H1 (cell line): Measurements from ENCODE around the gene HLA-F. TPM values are rescaled to one million over a fixed set of nuclear protein-coding genes. Genes with fewer than 3 reads are reported as not detected.

Source experiments
- CTCF ChIA-PET: fragments of 300-600 bp; sonication (Branson Sonifier 250); formaldehyde crosslinking; loops from one replicate; lab custom pipeline; 2021; ENCODE audit not compliant: partially characterized antibody; lab: Charles Lee
- POLR2A ChIA-PET: fragments of 300-600 bp; sonication (Branson Sonifier 250); formaldehyde crosslinking; loops from one replicate; lab custom pipeline; 2021; ENCODE audit warnings: inconsistent platforms; ENCODE audit not compliant: partially characterized antibody; lab: Charles Lee
- DNase-seq, 2 experiments: peaks; one replicate each; pipeline versions ENCODE4 v3.0.0 to v3.0.0-alpha.2; 2010 to 2022; ENCODE audit warnings: low spot score in 2 of 2, low read depth in 1 of 2, mixed read lengths in 1 of 2
- FAIRE-seq: peaks from 2 replicates; lab custom pipeline; 2011; peaks lifted over from hg19 to GRCh38; lab: Jason Lieb, UNC
- H2AFZ ChIP-seq: 2 replicates; pipeline ENCODE4 v1.8.1; 2012; ENCODE audit warnings: low read length, inconsistent platforms
- H2AK5ac ChIP-seq: 2 replicates; pipeline ENCODE4 v1.6.1; 2013; ENCODE audit warnings: low read depth, low read length
- H2BK120ac ChIP-seq: replicated peaks from 2 replicates; pipeline ENCODE3; 2013; ENCODE audit warnings: low read depth, low read length, inconsistent platforms
- H2BK12ac ChIP-seq: 2 replicates; pipeline ENCODE4 v1.6.1; 2013; ENCODE audit warnings: low read depth, low read length
- H2BK15ac ChIP-seq: 2 replicates; pipeline ENCODE4 v1.6.1; 2013; ENCODE audit warnings: low read length
- H2BK20ac ChIP-seq: 2 replicates; pipeline ENCODE4 v1.6.1; 2013; ENCODE audit warnings: low read length
- H2BK5ac ChIP-seq: 2 replicates; pipeline ENCODE4 v1.6.1; 2013; ENCODE audit warnings: low read depth, low read length
- H3K14ac ChIP-seq: 2 replicates; pipeline ENCODE4 v1.6.1; 2013; ENCODE audit warnings: inconsistent platforms; ENCODE audit not compliant: insufficient read length
- H3K18ac ChIP-seq: 2 replicates; pipeline ENCODE4 v1.6.1; 2013; ENCODE audit warnings: low read length; ENCODE audit errors: extremely low read depth
- H3K23ac ChIP-seq: 2 replicates; pipeline ENCODE4 v1.6.1; 2013; ENCODE audit warnings: inconsistent platforms; ENCODE audit not compliant: insufficient read length
- H3K23me2 ChIP-seq: 2 replicates; pipeline ENCODE4 v1.6.1; 2013; ENCODE audit warnings: low read depth, low read length
- H3K27ac ChIP-seq: 2 replicates; pipeline ENCODE4 v1.6.1; 2011; ENCODE audit warnings: low read depth, low read length, inconsistent platforms
- H3K27me3 ChIP-seq, 4 experiments: replicated peaks in 1 of 4; 1 replicate in 1 of 4; 2 replicates in 3 of 4; pipeline versions ENCODE4 v1.6.1 to v1.8.1; 2011 to 2013; ENCODE audit warnings: low read length in 3 of 4, mild to moderate bottlenecking in 3 of 4, inconsistent platforms in 2 of 4, mixed read lengths in 2 of 4, moderate library complexity in 1 of 4; ENCODE audit not compliant: control insufficient read depth in 3 of 4, insufficient read depth in 3 of 4; ENCODE audit errors: extremely low read depth in 1 of 4
- H3K36me3 ChIP-seq, 4 experiments: 2 replicates each; pipeline versions ENCODE4 v1.6.1 to v1.8.1; 2011 to 2013; ENCODE audit warnings: mild to moderate bottlenecking in 4 of 4, low read length in 3 of 4, moderate library complexity in 2 of 4, control low read depth in 1 of 4, inconsistent platforms in 1 of 4; ENCODE audit not compliant: insufficient read depth in 4 of 4, control insufficient read depth in 2 of 4
- H3K4ac ChIP-seq: replicated peaks from 2 replicates; pipeline ENCODE3; 2013; ENCODE audit warnings: low read length, low read depth, mixed read lengths, inconsistent platforms; ENCODE audit not compliant: insufficient read length
- H3K4me1 ChIP-seq, 4 experiments: replicated peaks in 1 of 4; 1 replicate in 1 of 4; 2 replicates in 3 of 4; pipeline versions ENCODE4 v1.6.1 to v1.8.1; 2011 to 2013; ENCODE audit warnings: low read length in 3 of 4, inconsistent platforms in 2 of 4, mixed read lengths in 1 of 4; ENCODE audit not compliant: insufficient read depth in 4 of 4, control insufficient read depth in 3 of 4
- H3K4me2 ChIP-seq, 2 experiments: 2 replicates each; pipeline versions ENCODE4 v1.6.1 to v1.8.1; 2011 to 2013; ENCODE audit warnings: low read depth in 2 of 2, low read length in 2 of 2, control low read depth in 1 of 2, inconsistent platforms in 1 of 2, mild to moderate bottlenecking in 1 of 2; ENCODE audit not compliant: insufficient read depth in 1 of 2
- H3K4me3 ChIP-seq, 4 experiments: fragments of 200-600, 300-600 bp in 1 of 4; sonication (generic), shearing (Covaris generic), sonication (Bioruptor Twin) in 1 of 4; 2 replicates each; pipeline versions ENCODE4 v1.5.1 to v1.8.1; 2011 to 2016; ENCODE audit warnings: low read length in 4 of 4, low read depth in 3 of 4, control low read depth in 2 of 4, inconsistent platforms in 2 of 4, mild to moderate bottlenecking in 2 of 4, mixed read lengths in 1 of 4, moderate library complexity in 1 of 4; ENCODE audit not compliant: insufficient read depth in 2 of 4; ENCODE audit errors: extremely low read depth in 1 of 4
- H3K56ac ChIP-seq: replicated peaks from 2 replicates; pipeline ENCODE3; 2013; ENCODE audit warnings: low read depth, mild to moderate bottlenecking, mixed read lengths, low read length, inconsistent platforms; ENCODE audit not compliant: insufficient read length
- H3K79me1 ChIP-seq: 2 replicates; pipeline ENCODE4 v1.6.1; 2013; ENCODE audit warnings: low read depth, low read length, control low read depth
- H3K79me2 ChIP-seq, 2 experiments: 2 replicates each; pipeline versions ENCODE4 v1.6.1 to v1.8.1; 2012 to 2013; ENCODE audit warnings: low read length in 2 of 2, mild to moderate bottlenecking in 2 of 2, inconsistent platforms in 1 of 2; ENCODE audit not compliant: insufficient read depth in 2 of 2, control insufficient read depth in 1 of 2
- H3K9ac ChIP-seq, 4 experiments: replicated peaks in 1 of 4; 1 replicate in 1 of 4; 2 replicates in 3 of 4; pipeline versions ENCODE4 v1.6.1 to v1.8.1; 2011 to 2013; ENCODE audit warnings: low read depth in 3 of 4, low read length in 3 of 4, control low read depth in 2 of 4, mild to moderate bottlenecking in 2 of 4, moderate library complexity in 2 of 4, inconsistent platforms in 1 of 4; ENCODE audit errors: extremely low read depth in 1 of 4
- H3K9me3 ChIP-seq, 2 experiments: 2 replicates each; pipeline versions ENCODE4 v1.6.1 to v1.8.1; 2012 to 2013; ENCODE audit warnings: mild to moderate bottlenecking in 2 of 2, moderate library complexity in 2 of 2, control low read depth in 1 of 2, inconsistent platforms in 1 of 2, low read depth in 1 of 2, low read length in 1 of 2, mixed read lengths in 1 of 2; ENCODE audit not compliant: insufficient read depth in 2 of 2
- H4K20me1 ChIP-seq, 2 experiments: replicated peaks in 1 of 2; 2 replicates each; pipeline versions ENCODE3 to v1.8.1; 2011 to 2013; ENCODE audit warnings: inconsistent platforms in 2 of 2, low read length in 2 of 2, mild to moderate bottlenecking in 1 of 2; ENCODE audit not compliant: insufficient read depth in 2 of 2, control insufficient read depth in 1 of 2
- H4K5ac ChIP-seq: 2 replicates; pipeline ENCODE4 v1.6.1; 2013; ENCODE audit warnings: low read length, low read depth, mixed read lengths, inconsistent platforms; ENCODE audit not compliant: insufficient read length
- H4K8ac ChIP-seq: 2 replicates; pipeline ENCODE4 v1.8.0; 2013; ENCODE audit warnings: mild to moderate bottlenecking, moderate library complexity, low read length, inconsistent platforms; ENCODE audit not compliant: insufficient read depth; ENCODE audit errors: extremely low read depth
- H4K91ac ChIP-seq: replicated peaks from 2 replicates; pipeline ENCODE3; 2013; ENCODE audit warnings: low read length, mixed read lengths, inconsistent platforms; ENCODE audit not compliant: insufficient read length
- BACH1 ChIP-seq: IDR thresholded peaks from 2 replicates; pipeline ENCODE4 v1.6.1; 2012; ENCODE audit warnings: low read length, improper control_type of control experiment
- CREB1 ChIP-seq: IDR thresholded peaks from 2 replicates; pipeline ENCODE4 v1.6.1; 2012; ENCODE audit warnings: inconsistent platforms
- NANOG ChIP-seq: IDR thresholded peaks from 2 replicates; pipeline ENCODE4 v1.6.1; 2011; ENCODE audit warnings: low read length, low read depth, mild to moderate bottlenecking, inconsistent platforms; ENCODE audit not compliant: insufficient read depth, poor library complexity, severe bottlenecking
- RBBP5 ChIP-seq: IDR thresholded peaks from 2 replicates; pipeline ENCODE4 v1.7.1; 2012; ENCODE audit warnings: low read depth, mild to moderate bottlenecking, inconsistent platforms, low read length, moderate library complexity, borderline replicate concordance
- RNF2 ChIP-seq: fragments of 200-900, 300-1000 bp; sonication (generic); IDR thresholded peaks from 2 replicates; pipeline ENCODE4 v1.7.1; 2016; ENCODE audit warnings: borderline replicate concordance, low read depth, mild to moderate bottlenecking, antibody characterized with exemption, low read length; ENCODE audit not compliant: poor library complexity, severe bottlenecking; ENCODE audit errors: missing control alignments
- SAP30 ChIP-seq: fragments of 300-600 bp; sonication (generic); IDR thresholded peaks from 2 replicates; pipeline ENCODE4 v1.7.1; 2012; ENCODE audit warnings: low read length, moderate library complexity, mild to moderate bottlenecking, inconsistent platforms; ENCODE audit not compliant: insufficient read depth, insufficient replicate concordance
- SIX5 ChIP-seq: IDR thresholded peaks from 2 replicates; pipeline ENCODE4 v1.6.1; 2011; ENCODE audit warnings: mild to moderate bottlenecking, low read depth, low read length
- SP1 ChIP-seq: IDR thresholded peaks from 2 replicates; pipeline ENCODE4 v1.6.1; 2011; ENCODE audit warnings: low read depth, low read length
- TAF7 ChIP-seq: optimal IDR thresholded peaks from 2 replicates; pipeline ENCODE3; 2011; ENCODE audit warnings: low read depth, mild to moderate bottlenecking, inconsistent platforms, low read length, moderate library complexity, borderline replicate concordance
- WGBS, 2 experiments: shearing (Covaris generic) in 1 of 2; methylation state at CpG; one replicate each; pipeline versions ENCODE4 v1.1.6 to v1.1.7; 2013 to 2015; ENCODE audit warnings: low lambda C conversion rate in 2 of 2, mixed read lengths in 2 of 2, inconsistent platforms in 1 of 2, low coverage in 1 of 2, missing lambda C conversion rate in 1 of 2; ENCODE audit not compliant: insufficient replicate concordance in 2 of 2, insufficient coverage in 1 of 2, insufficient read length in 1 of 2; ENCODE audit errors: extremely low coverage in 1 of 2, missing lambda C conversion rate in 1 of 2; 5-methylcytosine and 5-hydroxymethylcytosine counted together
- polyA plus RNA-seq, 7 experiments: library from polyadenylated mRNA; depleted of rRNA in 3 of 7; stranded (reverse) in 5 of 7; unstranded in 2 of 7; fragments of >200 nt in 5 of 7; fragments of 200-250 nt in 2 of 7; gene quantifications; 1 replicate in 5 of 7; 2 replicates in 1 of 7; 4 replicates in 1 of 7; pipeline versions ENCODE4 v1.2.1 to v1.2.3, GENCODE V29; 2011 to 2013; ENCODE audit warnings: missing spikeins in 2 of 7, mixed read lengths in 2 of 7
- total RNA-seq: library from RNA; stranded (reverse); fragmentation: NEBNext Ultra II Directional; extraction: Animal tissue kit (Norgen Biotek cat#: 25700); gene quantifications from 2 replicates; pipeline ENCODE4 v1.2.1, GENCODE V29; 2021

HLA-F gene
- total and polyA plus RNA-seq, 2 of the 8 experiments (the other 6 are each of a cell fraction or from before 2014, with no cell fraction given), result 9.6 to 11.7 TPM

DNA sequence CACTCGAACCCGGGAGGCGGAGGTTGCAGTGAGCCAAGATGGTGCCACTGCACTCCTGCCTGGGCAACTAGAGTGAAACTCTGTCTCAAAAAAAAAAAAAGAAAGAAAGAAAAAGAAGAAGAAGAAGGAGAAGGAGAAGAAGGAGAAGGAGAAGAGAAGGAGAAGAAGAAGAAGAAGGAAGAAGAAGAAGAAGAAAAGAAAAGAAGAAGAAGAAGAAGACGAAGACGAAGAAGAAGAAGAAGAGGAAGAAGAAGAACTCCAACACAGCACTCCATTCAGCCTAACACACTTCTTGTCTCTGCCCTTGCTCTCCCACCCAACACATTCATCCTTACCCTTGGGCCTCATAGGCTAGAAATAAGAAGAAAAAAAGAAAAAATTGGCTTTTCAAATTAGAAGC lies 49.2 kb upstream of the HLA-F start:
- Histone ChIP-seq H2AFZ (no peak overlapping the region), H4K5ac (no peak overlapping the region), H3K23me2 (no peaks in the 10 kb centered on the region; the same call in 1 of the 2 replicates), H2BK120ac (no peak overlapping the region), H2AK5ac (no peak overlapping the region), H3K27me3 (no peaks in the 10 kb centered on the region), H4K20me1 (no peaks in the 10 kb centered on the region), H4K8ac (no peak overlapping the region), H3K14ac (no peak overlapping the region), H3K4me3 (no peak overlapping the region), H3K23ac (no peak overlapping the region), H3K36me3 (no peaks in the 10 kb centered on the region), H3K27ac (no peak overlapping the region), H3K4ac (no peak overlapping the region), H3K9me3 (no peaks in the 10 kb centered on the region), H3K79me2 (no peaks in the 10 kb centered on the region), H3K9ac (no peak overlapping the region), H2BK20ac (no peak overlapping the region), H3K4me1 (peaks cover 0 to 3% (median 0%) of the 10 kb centered on the region in 4 experiments; a peak in 1 of 7 replicates), H2BK15ac (no peak overlapping the region), H3K4me2 (no peak overlapping the region), H2BK5ac (no peak overlapping the region), H4K91ac (no peak overlapping the region), H3K56ac (no peak overlapping the region), H2BK12ac (no peak overlapping the region), H3K18ac (no peak overlapping the region), H3K79me1 (no peaks in the 10 kb centered on the region)
- no peak for DNase-seq
- TF ChIP-seq RBBP5 (no peak), RNF2 (no peak), CREB1 (no peak), SP1 (no peak), BACH1 (no peak), NANOG (no peak), TAF7 (no peak), SIX5 (no peak), SAP30 (no peak)
- CTCF ChIA-PET, result interaction anchor here (0.9 to 12.7 kb wide), 6 partner anchors 10 to 21 kb away, joined by 3 to 502 read pairs (median 50); partner anchors contain the start of gene MOG
- no peak for FAIRE-seq
- POLR2A ChIA-PET, result interaction anchor here (0.8 kb wide), 1 partner anchor 23 kb away, joined by 3 read pairs; no protein-coding TSS in a partner anchor
- whole genome bisulfite sequencing, 2 experiments, result 92% methylated on average over 3 of the region's 5 CpGs; no CpG with 5 or more reads in 1 of the 2 experiments
